GM08714 (cell line): ENCODE measurements around the gene MINDY1.
A peak's percentile ranks its signal among the peaks of the same experiment; 100 is the strongest.

Experiments used
- H3K4me3 ChIP-seq: fragments of 200-500 bp; sonication (Bioruptor generic); 2 replicates; pipeline ENCODE4 v1.5.1; 2014; ENCODE audit warnings: mild to moderate bottlenecking, low read length, inconsistent platforms
- ZNF274 ChIP-seq: IDR thresholded peaks from 2 replicates; pipeline ENCODE4 v1.6.1; 2012; ENCODE audit warnings: mild to moderate bottlenecking, low read depth, low read length

The MINDY1 gene

DNA sequence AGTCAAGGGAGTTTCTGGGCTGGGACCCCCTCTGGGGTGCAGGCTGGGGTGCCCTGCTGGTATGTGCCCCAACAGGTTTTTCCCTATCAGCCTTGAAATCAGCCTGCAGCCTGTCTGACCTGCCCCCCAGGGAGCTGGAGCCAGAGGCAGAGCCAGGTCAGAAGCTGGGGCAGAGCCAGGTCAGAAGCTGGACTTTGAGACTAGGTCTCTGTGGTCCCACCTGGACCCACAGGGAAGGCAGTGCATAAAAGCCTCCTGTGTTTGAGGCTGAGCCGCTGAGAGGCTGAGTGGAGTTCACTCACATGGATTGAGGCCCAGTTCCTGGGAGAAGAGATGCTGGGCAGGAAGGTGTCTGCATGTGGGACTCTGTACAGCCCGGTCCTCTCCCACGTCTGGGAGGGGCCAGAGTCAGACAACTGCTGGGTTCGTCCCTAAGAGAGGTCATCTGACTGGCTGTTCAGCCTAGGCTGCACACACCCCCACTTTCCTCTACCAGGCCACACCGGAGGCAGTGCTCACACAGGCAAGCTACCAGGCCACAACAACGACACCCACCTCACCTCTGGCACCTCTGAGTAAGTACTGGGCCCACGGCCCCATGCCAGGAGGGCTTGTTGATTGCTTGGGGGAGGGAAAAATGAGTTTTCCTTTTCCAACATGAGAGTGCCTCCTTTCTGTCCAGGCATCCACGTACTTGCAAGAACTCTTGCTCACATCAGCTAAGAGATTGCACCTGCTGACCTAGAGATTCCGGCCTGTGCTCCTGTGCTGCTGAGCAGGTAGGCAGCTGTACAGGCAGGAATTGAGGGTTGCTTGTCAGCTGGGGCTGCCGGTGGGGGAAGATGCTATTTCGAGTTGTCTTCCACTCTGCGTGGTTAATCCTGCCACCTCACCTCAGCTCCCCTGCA, 24.6 kb downstream of the MINDY1 start, which contains the start of gene ANXA9:
Gene ANXA9 (plus strand): TSS at position 488 of the 908 bp plus-strand sequence. CDS start 814 bp downstream, outside the sequence.
- no peak for TF ChIP-seq ZNF274
- no peak within 1 kb of the TSS for H3K4me3 ChIP-seq

DNA sequence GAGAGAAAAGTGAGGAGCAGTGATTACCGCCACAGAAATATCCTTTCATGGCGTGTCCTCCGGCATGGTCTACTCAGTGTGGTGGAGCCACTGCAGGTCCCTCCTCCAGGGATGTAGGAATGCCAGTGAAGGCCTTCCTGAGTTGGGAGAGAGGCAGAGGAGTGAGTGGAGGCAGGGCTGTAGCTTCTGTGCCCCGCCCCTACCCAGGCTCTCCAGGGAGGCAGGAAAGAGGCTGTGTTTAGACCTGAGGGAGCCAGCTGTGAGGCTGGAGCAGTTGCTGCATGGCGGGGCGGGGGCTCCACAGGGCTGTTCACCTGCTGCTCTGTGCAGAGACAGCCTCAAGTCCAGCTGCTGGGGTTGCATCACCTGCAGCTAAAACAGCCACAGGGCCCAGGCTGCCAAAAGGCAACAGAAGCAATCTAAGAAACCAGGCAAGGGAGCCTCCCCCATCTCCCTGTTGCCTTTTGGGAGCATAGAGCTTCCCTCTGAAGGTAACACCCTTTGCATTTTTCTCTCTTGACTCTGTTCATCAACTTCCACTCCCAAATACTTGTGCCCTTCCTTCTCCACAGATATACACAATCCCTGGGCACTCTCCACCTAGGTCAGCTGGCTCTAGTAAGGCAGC, 25.4 kb downstream of the MINDY1 start:
- H3K4me3 ChIP-seq, result no peak overlapping the region
- no peak for TF ChIP-seq ZNF274

DNA sequence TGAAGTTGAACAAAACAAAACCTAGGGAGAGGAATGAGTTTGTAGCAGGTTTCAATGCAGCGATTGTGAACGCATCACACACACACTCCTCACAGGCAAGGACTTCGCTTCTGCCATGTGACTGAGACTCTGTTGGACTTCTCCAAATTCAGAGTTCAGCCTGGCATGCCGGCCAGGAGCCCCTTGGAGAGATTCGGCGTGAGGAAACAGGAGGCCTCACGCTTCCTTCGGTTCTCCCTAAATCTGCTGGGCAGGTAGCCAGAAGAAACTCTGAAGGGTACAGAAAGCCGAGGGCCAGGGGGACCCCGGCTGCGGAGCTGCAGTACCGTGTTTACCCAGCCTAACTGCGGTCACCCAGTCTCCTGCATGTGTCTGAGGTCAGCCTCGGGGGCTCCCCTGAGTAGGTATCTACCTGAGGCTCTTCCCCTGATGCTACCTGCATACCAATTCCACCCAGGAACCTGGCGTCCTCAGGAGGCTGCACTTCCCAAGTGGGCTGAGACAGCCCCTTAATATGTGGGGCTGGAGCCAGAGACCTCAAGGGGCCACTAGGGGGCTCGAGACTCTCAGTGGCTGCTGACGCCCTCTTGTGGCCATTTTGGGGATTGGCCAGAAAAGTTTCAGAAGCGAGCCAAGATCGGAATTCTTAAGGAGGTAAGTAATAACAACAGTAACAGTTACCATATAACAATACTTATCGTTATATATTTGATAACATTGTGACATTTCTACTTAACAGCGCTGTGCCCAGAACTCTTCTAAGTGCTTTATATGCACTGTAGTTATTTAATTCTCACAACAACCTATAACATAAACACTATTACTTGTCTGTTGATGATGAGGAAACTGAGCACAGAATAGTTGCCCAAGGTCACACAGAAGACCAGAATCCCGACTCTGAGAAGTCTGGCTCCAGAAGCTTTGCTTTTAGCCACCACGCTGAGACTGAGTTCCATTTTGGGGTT, 27.3 kb downstream of the MINDY1 start:
- no peak overlapping the region; the same call in 1 of the 2 replicates for H3K4me3 ChIP-seq
- no peak for TF ChIP-seq ZNF274

DNA sequence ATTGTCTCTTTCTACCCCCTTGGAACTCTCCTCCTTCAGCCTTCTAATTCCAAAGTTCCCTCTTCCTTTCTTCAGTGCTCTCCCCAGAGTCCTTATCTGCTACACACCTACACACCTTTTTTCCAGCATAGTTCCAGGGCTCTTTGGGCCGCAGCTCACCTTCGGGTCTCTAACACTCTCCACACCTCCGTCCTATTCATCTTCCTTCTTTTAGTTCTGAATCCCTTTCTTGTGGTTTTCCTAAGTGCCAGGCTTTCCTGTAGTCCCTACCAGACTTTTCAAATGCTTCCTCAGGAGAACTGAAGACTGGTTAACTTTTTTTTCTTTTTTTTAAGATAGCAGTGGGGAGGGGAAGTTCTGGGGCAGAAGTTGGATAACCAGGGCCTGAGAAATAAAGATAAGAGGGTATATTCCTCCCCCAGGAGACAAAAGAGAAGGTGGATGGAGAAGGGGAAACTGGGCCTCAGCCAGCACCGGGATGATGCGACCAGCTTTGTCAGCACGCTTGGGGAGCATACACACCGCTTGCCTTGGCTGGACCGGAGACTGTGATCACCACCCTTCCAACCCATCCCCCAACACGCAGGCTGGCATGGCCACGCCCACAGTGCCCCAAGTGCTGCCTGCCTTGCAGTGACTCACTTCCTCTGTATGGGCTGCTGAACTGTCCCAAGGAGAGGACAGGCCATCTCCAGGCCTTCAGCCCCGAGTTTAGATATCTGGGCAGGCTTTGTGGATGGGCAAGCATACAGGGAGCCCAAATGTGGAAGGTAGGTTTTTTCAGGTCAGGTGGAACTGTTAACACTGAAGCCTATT, 29.6 kb downstream of the MINDY1 start:
- no peak overlapping the region for H3K4me3 ChIP-seq
- TF ChIP-seq ZNF274, result no peak

DNA sequence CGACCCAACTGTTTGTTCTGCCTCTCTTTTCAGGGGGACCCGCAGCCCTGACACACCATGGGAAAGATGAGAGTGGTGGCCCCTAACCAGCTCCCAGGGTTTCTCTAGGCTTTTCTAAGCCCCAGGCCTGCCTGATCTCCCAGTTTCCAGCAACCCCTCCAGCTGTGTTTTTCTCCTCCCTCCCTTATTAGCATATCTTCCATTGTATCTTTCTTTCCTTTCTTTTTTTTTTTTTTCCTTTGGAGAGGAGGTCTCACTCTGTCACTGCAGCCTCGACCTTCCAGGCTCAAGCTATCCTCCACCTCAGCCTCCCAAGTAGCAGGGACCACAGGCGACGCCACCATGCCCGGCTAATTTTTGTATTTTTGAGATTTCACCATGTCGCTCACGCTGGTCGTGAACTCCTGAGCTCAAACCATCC, 30.3 kb downstream of the MINDY1 start:
- no peak for TF ChIP-seq ZNF274
- no peak overlapping the region for H3K4me3 ChIP-seq

DNA sequence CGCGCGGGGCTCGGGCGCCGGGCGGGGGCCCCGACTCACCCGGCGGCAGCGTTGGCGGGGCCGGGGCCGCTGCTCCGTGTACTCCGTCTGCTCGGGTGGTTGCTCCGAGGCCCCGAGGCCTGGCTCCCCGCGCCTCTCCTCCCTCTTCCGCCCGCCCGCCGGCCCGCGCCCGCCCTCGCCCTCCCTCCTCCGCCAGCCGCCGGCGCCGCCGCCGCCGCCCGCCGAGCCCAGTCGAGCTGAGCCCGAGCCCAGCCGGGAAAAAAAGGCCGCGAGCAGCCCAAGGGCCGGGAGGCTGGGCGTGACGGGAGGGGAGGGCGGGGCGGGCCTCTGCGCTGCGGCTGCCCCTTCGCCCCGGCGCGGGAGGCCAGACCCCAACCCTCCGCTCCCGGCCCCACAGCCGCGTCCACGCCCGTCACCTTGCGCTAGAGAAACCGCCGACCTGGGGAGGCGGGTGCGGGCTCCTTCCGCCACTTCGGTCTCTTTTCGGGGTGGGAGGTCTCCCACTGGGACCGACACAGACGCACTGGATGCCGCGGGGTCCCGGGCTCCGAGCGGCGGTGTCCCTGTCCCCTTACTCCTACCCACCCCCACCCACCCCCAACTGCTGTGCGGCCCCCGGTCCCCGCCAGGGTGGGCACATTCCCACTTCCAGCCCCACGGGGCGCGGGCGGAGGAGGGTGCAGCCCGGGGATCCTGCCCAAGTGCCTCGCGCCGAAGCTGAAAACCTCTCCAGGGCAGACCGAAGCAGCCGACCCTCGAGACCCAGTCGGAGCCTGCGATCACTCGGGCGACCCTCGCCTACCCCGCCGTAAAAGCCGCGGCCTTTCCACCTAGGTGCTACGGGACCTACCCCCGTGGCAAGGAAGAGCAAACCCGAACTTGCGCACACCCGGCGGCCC, 31.9 kb downstream of the MINDY1 start, which contains the start of gene CERS2:
Gene CERS2 (minus strand): TSS at position 256 of the 899 bp plus-strand sequence. CDS start 5,745 bp downstream, outside the sequence.
- no peak for TF ChIP-seq ZNF274
- H3K4me3 ChIP-seq, result peak within 1 kb of the TSS; percentile 61

DNA sequence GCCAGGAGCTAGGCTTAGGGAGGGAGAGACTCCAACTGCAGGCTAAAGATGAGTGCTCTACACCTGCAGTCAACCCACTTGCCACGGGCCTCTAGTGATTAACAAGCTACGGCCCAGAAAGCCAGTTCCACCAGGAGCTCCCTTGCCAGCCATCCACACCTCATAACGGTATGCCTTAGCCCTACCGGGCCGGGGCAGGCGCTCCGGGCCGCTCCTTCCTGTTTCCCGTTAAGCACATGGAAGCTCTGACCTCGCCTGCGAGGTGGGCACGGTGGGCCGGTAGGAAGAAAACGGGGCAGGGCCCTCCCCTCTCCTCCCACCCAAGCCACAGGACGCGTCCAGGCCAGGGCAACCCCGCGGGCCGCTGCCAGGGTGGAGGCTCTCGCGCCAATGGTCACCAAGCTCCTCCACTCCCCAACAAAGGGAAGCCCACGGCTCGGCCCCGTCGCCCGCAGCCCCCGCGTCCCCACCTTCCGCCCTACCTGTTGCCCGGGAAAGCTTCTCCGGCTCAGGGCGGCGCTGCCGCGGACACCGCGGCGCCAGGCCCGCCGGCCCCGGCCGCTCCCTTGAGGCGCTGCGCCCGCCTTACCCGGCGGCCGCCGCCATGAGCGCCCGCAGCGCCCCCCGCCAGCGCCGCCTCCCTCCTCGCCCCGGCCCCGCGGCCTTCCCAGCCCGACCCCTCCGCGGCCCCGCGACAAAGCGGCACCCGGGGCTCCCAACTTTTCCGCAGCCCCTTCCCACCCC, 32.7 kb downstream of the MINDY1 start:
- peak overlapping the region; percentile 61 for H3K4me3 ChIP-seq
- no peak for TF ChIP-seq ZNF274

DNA sequence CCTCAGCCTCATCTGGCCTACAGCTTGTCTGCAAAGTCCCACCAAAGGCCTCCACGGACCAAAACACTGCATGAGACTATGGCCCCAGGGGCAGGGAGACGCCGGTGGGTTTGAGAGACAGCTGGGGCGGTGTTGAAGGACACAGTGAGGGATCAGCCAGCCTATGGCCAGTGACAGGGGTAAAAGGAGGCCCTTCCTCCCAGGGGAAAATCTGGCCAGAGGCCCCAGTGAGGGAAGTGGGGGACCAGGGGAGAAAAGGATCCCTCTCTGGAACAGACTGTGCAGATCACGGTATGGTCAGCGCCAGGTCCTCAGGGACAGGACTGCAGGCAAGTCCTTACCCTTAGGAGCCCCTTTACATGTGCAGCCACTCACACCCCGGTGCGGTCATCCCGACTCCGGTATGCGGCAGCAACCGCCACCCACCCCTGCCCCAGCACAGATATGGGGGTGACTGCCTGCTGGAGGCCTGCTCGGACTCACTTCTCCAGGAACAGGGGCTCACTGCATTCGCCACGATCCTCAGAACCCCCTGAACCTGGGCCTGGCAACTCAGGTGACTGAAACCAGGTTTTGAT, 33.4 kb downstream of the MINDY1 start:
- TF ChIP-seq ZNF274, result no peak
- peak overlapping the region; percentile 61 for H3K4me3 ChIP-seq

DNA sequence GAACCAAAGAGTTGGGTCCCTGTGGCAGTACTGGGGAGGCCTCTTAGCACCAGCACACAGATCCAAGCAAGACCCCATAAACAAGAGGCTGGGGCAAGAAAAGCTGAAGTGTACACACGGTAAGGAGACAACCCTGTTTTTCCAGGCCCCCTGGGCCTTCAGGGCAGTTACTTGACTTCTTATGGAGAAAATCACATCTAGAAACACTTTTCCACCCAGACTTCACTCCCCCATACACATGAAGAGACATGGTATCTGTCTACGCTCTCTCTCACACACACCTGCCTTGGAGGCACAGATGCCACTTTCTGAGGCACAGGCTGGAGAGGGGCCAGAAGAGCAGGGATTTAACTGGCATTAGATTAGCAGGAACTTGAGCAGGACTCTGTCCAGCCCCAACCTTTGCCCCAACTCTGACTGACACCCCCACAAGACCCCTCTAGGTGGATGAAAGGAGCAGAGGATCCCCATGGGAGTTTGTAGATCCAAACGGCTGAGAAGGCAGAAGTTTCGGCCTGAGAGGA, 34.2 kb downstream of the MINDY1 start:
- no peak overlapping the region; the same call in 1 of the 2 replicates for H3K4me3 ChIP-seq

DNA sequence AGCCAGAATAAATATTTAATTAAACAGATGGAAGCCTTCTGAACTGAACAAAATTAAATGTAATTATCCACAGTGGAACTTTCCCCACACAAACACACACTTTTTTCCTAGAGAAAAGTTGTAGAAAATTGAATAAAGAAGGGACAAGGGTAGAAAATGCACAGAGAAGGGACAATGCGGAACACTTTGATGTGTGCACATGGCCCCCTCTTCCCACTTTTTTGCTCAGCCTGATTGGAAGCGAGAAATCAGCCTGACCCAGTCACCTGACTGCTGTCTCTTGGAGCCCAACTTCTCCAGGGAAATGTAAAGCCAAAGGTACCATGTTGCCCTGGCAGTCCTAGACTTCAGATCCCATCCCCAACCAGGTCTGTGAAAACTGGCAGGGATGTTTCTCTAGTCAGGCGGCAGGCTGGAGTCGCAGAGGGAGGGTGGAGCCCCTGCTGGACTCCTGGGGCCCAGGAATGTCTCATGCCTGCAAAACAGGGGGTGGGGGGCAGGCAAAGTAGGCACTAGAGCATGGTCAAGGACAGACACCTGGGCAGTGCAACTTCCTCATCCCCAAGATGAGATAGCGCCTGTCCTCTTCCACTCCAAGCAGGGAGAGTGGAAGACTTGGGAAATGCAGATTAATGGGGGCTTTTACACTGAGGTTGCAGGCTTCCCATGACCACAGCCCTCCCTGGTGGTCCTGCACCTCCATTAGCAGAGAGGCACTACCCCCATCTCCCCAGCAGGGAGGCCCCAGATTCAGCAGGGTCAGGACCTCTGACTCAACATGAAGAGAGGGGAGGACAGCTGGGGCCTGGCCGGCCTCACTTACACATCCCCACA, 34.9 kb downstream of the MINDY1 start:
- no peak for TF ChIP-seq ZNF274
- no peak overlapping the region for H3K4me3 ChIP-seq

More for the DNA sequence above, 34.2 kb downstream of the MINDY1 start:
- no peak for TF ChIP-seq ZNF274
